HG03565 (cell line): ENCODE measurements around the gene LRRC63.
A peak's percentile ranks its signal among the peaks of the same experiment; 100 is the strongest.
"Not testable (repeated sequence)": the region's sequence is repeated elsewhere in the genome, so short reads cannot be mapped to it uniquely, and the experiment has no call there.

Experiments used
- ATAC-seq: cut with Tn5 transposase; IDR thresholded peaks from one replicate; pipeline ENCODE4 v1.9.1; 2021; ENCODE audit warnings: mild to moderate bottlenecking, moderate library complexity; ENCODE audit not compliant: unreplicated experiment

Gene LRRC63

DNA sequence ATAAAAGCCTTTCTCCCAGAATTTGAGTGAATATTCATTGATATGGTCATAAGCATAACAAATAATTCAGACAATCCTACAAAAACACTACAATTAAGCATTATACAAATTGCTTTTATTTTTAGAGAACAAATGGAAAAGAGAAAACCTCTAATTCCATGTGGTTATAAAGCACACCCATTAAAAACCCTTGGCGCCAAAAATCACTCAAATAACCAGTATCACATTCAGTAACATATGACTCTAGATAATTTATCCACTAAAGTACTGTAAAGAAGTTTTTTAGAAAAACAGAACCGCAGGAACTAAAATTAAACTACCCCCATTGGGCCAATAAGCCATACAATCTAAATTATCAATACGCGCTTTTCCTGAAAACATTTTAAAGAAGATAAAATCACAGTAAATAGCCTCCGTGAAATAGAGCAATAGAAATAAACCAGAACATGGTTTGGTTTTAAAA lies 30.3 kb upstream of the LRRC63 start:
- no peak for ATAC-seq

- ATAC-seq: peak; percentile 58
Measured at GRCh38 chr13:46181840-46182490, 29.8 kb upstream of the LRRC63 start, which contains the start of gene LCP1. Gene LCP1 (minus strand): TSS chr13:46182177. CDS start chr13:46159662, 22,515 bp downstream.

GRCh38 chr13:46182491-46182877 lies 29.2 kb upstream of the LRRC63 start:
- peak; percentile 1 for ATAC-seq

DNA sequence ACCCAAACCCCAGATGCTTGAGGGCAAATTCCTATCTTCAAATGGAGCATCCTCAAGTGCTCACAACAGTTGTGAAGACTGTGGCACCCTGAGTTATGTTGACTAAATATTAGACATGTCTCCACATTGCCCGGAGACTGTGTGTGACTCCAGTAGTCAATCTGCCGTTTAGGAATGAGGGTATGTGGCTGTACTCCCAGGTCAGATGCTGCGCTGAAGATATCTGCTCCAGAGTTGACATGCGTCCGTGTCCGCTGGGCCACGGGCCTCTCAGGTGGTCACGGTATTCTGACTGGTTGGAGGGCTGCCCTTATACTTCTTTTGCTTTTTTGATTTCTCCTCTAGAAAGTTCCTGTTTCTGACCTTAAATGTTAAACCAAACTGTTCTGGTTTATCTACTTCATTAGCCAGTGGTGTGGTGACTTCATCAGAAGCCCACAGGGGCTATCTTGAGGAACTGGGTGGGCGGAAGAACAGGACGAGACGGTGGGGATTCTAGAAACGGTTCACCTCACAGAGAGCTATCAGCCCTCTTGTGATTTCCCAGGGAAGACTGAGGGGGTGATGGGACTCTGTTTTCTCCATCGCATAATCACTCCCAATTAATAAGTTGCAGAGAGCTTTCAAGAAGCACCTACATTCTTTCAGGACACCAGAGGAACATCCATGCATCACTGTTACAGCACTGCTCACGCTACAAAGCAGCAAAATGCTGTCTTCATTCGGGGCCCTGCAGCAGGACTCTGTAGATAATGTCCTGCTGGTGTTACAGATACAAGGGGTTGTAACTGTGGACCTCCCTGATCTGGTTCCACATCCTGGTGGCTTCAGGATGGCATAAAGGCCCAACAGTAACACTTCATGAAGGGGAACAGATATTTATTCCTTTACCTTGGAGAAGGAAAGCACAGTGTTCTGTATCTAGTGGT lies 28.4 kb upstream of the LRRC63 start:
- no peak for ATAC-seq

- peak; percentile 30 for ATAC-seq
Measured at GRCh38 chr13:46184277-46184699, 27.4 kb upstream of the LRRC63 start.

- no peak for ATAC-seq
Measured at GRCh38 chr13:46185634-46186033, 26.1 kb upstream of the LRRC63 start.

- ATAC-seq: no peak
Measured at GRCh38 chr13:46192412-46192811, 19.3 kb upstream of the LRRC63 start.

DNA sequence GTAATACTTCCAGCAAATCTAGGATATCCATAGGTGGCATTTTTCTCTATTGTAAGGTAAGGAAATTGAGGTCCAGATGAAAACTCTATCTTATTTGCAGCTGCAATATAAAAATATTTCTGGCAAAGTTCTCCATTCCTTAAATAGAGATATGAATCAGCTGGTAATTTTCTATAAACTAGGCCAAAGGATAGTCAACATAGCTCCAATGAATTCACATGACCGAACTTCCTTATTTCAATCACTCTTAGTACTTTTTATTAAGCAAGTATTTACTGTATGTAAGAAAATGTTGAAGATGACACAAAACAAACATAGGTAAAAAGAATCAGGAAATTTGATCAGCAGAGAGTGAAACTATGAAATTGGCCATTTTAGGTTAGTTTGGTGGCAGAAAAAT lies 16.7 kb upstream of the LRRC63 start:
- ATAC-seq: no peak

GRCh38 chr13:46197299-46198048 lies 14.3 kb upstream of the LRRC63 start:
- ATAC-seq: no peak

- no peak for ATAC-seq
Measured at GRCh38 chr13:46198696-46199193, 13.0 kb upstream of the LRRC63 start.

GRCh38 chr13:46202188-46202795 lies 9.4 kb upstream of the LRRC63 start:
- no peak for ATAC-seq

DNA sequence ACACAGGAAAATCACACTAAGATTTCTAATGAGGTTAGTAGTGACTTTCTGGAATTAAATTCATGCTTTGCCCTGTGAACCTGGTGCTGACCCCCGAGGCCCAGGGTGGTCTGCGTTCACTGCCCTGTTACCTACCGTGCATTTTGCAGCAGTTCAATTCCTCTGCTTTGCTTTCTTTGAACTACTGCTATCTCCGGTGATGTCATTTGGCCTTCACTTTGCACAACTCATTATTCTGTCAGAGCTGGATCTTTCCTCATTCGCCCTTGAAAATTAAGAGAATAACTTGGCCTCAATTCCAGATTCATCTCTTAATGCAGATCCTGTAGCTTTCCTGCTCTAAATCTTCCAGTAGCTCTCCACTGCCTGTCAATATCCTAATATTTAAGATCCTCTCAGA lies 8.8 kb upstream of the LRRC63 start:
- ATAC-seq: no peak

DNA sequence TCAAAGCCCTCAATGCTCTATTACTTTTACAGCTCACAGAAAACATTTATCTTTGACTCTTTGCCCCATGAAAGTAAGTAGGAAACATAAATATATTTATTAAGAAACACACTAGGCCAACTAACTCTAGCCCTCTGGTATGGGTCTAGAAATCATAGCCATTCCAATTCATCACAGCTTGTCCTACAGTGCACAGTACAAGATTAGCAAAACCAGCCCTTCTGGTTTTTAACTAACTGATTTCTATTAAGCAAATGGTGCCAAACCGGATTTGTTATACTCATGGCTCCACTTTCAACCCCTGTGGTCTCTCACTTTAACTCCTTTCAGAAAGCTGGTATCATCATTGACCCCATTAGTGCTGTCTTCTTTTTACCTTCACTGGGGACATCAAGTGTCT lies 5.6 kb upstream of the LRRC63 start:
- no peak for ATAC-seq

- ATAC-seq: no peak
Measured at GRCh38 chr13:46207828-46208227, 3.9 kb upstream of the LRRC63 start.

GRCh38 chr13:46210362-46211083 lies 1.2 kb upstream of the LRRC63 start:
- no peak for ATAC-seq

GRCh38 chr13:46211116-46211482 lies 629 bp upstream of the LRRC63 start:
- no peak for ATAC-seq

- ATAC-seq: no peak
Measured at GRCh38 chr13:46213242-46213641, 1.5 kb downstream of the LRRC63 start.

GRCh38 chr13:46214741-46215140 lies 3.0 kb downstream of the LRRC63 start:
- not testable (repeated sequence) for ATAC-seq

DNA sequence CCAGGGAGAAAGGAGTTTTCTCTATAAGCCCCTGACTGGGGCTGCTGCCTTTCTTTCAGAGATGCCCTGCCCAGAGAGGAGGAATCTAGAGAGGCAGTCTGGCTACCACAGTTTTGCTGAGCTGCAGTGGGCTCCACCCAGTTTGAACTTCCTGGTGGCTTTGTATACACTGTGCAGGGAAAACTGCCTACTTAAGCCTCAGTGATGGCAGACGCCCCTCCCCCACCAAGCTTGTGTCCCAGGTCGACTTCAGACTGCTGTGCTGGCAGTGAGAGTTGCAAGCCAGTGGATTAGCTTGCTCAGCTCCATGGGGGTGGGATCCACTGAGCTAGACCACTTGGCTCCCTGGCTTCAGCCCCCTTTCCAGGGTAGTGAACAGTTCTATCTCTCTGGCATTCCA lies 8.5 kb downstream of the LRRC63 start:
- ATAC-seq: not testable (repeated sequence)

DNA sequence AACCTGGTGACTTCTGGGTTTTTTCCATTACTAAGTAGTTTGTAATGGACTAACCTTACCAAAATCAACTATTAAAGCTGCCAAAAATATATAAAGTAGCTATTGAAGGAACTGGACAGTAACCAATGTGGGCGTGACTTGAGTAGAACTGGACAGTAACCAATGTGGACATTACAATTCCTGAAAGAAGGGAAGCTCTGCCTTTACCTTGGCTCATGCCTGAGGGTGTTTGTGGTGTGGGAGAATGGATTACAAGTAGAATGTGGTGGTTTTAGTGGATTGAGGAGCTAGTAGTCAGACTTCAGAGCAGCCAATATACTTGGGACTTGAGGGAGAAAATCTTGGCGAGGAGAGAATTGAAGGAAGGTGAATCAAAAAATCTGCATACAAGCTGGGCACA lies 17.5 kb downstream of the LRRC63 start:
- no peak for ATAC-seq
